H54 (cell line): ENCODE data around the gene NDUFAF5.
A peak's percentile ranks its signal among the peaks of the same experiment; 100 is the strongest.
"Not testable (repeated sequence)": the region's sequence is repeated elsewhere in the genome, so short reads cannot be mapped to it uniquely, and the experiment has no call there.

ENCODE experiments used
- DNase-seq: peaks from one replicate; pipeline ENCODE4 v3.0.0; 2011; ENCODE audit warnings: low spot score, mixed read lengths; ENCODE audit not compliant: insufficient read length
- FAIRE-seq: peaks from 3 replicates; lab custom pipeline; 2011; peaks lifted over from hg19 to GRCh38; lab: Jason Lieb, UNC
- POLR2A ChIP-seq: IDR thresholded peaks from 2 replicates; pipeline ENCODE4 v1.6.1; 2011; ENCODE audit warnings: low read depth, mild to moderate bottlenecking, low read length

NDUFAF5 gene

GRCh38 chr20:13758884-13759283 lies 25.9 kb upstream of the NDUFAF5 start:
- no peak for FAIRE-seq
- TF ChIP-seq POLR2A: no peak

DNA sequence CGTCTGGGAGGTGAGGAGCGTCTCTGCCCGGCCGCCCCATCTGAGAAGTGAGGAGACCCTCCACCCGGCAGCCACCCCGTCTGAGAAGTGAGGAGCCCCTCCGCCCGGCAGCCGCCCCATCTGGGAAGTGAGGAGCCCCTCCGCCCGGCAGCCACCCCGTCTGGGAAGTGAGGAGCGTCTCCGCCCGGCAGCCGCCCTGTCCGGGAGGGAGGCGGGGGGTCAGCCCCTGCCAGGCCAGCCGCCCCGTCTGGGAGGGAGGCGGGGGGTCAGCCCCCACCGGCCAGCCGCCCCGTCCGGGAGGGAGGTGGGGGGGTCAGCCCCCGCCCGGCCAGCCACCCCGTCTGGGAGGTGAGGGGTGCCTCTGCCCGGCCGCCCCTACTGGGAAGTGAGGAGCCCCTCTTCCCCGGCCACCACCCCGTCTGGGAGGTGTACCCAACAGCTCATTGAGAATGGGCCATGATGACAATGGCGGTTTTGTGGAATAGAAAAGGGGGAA lies 24.3 kb upstream of the NDUFAF5 start:
- DNase-seq, FAIRE-seq: not testable (repeated sequence)

More at GRCh38 chr20:13758884-13759283, 25.9 kb upstream of the NDUFAF5 start:
- no peak for DNase-seq

- no peak for TF ChIP-seq POLR2A
- FAIRE-seq (peak; percentile 77), DNase-seq (no peak)
Measured at GRCh38 chr20:13765299-13765698, 19.5 kb upstream of the NDUFAF5 start.

GRCh38 chr20:13765868-13766416 lies 18.9 kb upstream of the NDUFAF5 start:
- DNase-seq (no peak), FAIRE-seq (no peak)
- TF ChIP-seq POLR2A: no peak

- TF ChIP-seq POLR2A: no peak
- DNase-seq: no peak
- FAIRE-seq: no peak
Measured at GRCh38 chr20:13770141-13770540, 14.7 kb upstream of the NDUFAF5 start.

DNA sequence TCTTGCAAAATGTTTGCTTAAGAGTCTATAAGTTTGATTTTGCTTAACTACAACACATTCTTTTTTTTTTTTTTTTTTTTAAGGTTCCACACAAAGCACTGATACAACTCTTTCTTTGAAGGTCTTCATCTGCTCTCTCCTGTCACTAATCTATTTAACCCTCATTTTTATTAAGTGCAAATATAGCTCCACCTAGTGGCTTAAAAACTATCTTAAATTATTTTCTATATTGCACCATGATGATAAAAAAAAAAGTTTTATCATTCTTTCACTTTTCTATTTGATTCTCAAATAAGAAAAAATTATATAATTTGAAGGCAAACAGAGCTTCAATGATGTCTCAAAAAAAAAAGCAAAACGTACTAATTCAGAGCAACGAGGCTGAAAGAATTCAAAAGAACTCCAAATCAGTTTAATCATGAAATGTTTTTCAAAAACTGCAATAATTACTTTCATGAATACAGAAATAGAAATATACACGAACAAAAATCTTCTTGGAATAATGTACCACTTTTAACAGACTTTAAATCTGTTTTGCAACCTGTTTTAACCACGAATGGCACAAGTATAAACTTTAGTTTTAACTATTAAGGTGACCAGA lies 12.9 kb upstream of the NDUFAF5 start:
- DNase-seq (no peak), FAIRE-seq (no peak)

GRCh38 chr20:13772529-13772928 lies 12.3 kb upstream of the NDUFAF5 start:
- FAIRE-seq (no peak), DNase-seq (no peak)
- TF ChIP-seq POLR2A: no peak

More for the DNA sequence above, 12.9 kb upstream of the NDUFAF5 start:
- TF ChIP-seq POLR2A: no peak

DNA sequence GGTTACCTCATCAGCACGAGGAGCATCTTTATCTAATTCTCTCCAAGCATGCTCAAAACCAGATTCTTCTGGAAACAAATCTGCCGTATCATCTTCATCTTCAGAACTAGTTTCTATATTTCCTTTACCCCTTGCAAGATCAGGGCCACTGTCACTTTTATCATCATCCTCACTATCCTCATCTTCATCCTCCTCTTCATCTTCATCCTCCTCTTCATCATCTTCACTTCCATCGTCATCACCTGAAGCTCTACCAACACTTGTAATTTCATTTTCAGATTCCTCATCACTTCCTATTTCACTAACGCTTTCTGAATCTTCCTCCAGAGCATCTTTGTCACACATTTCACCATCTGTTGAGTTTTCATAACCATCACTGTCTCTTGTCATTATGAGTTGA lies 9.0 kb upstream of the NDUFAF5 start:
- no peak for DNase-seq
- FAIRE-seq: no peak
- no peak for TF ChIP-seq POLR2A

DNA sequence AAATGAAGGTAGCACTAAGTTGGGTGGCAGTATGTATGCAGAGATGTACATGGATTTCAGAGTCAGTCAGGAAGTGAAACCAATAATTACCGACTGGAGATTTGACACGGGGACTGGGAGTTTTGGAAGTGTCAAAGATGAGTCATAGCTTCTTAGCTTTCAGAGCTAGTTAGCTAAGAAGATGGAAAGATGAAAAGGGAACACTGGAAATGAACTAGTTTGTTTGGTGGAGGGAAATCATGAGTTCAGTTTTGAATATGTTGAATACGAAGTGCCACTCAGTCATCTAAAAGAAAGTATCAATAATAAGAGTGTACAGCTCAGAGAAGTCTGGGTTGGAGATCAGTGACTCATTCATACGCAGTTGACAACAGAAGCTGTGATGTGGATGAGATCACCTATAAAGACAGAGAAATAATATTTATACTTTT lies 7.6 kb upstream of the NDUFAF5 start:
- FAIRE-seq: peak; percentile 69
- DNase-seq: peak; percentile 11
- no peak for TF ChIP-seq POLR2A

DNA sequence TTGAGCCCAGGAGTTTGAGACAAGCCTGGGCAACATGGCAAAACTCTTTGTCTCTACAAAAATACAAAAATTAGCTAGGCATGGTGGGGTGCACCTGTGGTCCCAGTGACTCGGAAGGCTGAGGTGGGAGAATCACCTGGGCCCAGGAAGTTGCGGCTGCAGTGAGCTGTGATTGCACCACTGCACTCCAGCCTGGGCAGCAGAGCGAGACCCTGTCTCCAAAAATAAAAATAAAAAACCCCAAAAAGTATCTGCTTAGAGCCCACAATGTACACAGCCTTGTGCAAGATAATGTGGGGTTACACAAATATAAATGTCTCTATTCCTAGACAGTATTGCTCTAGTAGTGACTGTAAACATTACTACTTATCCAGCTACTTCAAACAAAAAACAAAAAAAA lies 6.0 kb upstream of the NDUFAF5 start:
- TF ChIP-seq POLR2A: no peak
- DNase-seq (no peak), FAIRE-seq (no peak)

DNA sequence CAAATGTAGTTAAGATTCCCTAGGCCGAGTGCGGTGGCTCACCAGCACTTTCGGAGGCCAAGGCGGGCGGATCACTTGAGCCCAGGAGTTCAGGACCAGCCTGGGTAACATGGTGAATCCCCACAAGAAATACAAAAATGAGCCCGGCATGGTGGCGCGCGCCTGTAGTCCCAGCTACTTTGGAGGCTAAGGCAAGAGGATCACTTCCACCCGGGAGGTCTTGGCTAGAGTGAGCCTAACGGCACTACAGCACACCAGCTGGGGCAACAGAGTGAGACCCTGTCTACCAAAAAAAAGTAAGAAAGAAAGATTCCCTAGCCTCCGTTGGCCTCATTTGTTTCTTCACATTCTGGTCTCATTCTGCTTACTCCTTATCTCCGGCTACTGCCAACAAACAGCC lies 1.3 kb upstream of the NDUFAF5 start:
- no peak for DNase-seq
- no peak for FAIRE-seq
- no peak for TF ChIP-seq POLR2A

DNA sequence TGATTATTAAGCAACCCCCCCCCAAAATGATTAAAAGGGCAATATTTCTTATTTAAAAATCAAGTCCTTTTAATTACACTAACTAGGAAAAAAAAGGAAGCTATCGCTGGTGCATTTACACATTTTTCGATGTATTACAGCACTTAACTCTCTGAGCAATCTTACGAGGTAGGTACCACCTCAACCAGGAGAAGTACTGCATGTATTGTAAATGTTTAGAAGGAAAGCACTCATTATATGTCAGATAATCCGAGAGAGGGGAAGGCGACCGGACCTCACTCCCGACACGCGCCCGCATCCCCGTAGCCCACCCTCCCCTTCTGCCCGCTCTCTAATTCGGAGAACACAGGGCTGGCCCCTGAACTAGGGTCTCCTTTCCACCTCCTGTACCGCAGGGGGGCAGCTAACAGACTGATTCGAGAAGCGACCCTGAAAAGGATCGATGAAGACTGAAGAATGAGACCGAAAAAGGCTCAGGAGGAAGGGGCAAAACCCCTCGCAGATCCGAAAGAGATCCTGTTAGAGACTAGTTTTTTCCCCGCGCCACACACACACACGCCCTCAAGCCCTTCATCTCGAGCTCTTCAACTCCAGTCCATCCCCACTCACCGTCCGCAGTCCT lies 446 bp upstream of the NDUFAF5 start:
- no peak for FAIRE-seq
- TF ChIP-seq POLR2A: no peak
- no peak for DNase-seq

DNA sequence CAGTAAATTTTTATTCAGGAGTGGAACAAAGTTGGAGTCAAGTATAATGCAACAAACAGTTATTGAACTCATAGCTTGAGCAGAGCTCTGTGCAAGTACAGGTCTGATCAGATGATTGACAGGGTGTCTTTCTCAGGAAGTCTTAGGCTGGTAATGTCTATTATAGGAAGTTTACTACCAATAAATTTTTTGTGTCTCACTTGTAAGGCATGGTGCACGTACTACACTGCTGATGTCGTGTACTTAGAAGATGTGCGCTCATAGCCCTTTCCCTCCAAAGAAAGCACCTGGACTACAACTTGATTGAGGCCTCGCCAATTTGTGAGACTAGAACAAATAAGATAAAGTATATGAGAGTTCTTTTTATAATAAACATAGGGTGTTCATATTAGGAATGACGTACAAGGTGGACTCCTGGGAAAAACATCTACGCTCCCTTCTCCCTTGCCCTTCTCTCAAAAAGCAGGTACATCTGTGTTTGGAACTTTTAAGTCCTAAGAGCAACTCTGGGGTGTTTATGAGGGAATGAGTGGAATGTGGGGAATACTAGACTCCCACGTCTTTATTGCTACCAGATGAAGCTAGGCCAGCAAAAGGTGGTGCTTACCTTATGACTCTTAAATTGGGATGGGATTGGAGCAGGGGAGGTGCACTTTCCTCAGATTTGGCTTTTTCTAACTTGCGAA lies 1.5 kb downstream of the NDUFAF5 start:
- no peak for FAIRE-seq
- TF ChIP-seq POLR2A: no peak
- DNase-seq: no peak

- TF ChIP-seq POLR2A: no peak
- DNase-seq (peak; percentile 11), FAIRE-seq (peak; percentile 6)
Measured at GRCh38 chr20:13788167-13788834, 3.5 kb downstream of the NDUFAF5 start.
